WI38 (cell line): ENCODE data around the gene PWWP2B.
"Not testable (repeated sequence)": the region's sequence is repeated elsewhere in the genome, so short reads cannot be mapped to it uniquely, and the experiment has no call there.

Experiments used
- H3K4me3 ChIP-seq: 2 replicates; pipeline ENCODE4 v1.5.1; 2011; ENCODE audit warnings: low read depth, mild to moderate bottlenecking, control low read depth, low read length
- TF ChIP-seq, protein P1 (sequence below): IDR thresholded peaks from 2 replicates; pipeline ENCODE4 v1.5.1; 2012; ENCODE audit warnings: low read depth, mild to moderate bottlenecking, control low read depth, low read length

Gene PWWP2B

DNA sequence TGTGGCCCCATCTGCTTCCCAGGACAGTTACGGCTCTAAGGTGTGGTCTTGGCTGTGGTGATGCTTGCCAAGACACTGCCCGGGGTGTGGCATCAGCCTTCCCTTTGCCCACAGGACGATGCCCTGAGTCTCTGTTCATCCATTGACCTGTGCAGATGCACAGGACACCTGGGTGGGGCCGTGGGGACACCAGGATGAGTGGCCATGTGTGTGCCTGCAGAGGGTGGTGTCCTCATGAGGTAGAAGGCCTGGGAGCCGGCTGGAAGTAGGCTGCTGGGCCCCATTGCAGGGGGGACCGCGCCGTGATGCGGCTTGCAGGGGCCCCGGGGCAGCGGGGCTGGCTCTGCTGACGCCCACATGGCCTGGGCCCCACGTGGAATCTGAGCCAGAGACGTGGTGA, 22.4 kb upstream of the PWWP2B start:
- TF ChIP-seq, protein P1, sequence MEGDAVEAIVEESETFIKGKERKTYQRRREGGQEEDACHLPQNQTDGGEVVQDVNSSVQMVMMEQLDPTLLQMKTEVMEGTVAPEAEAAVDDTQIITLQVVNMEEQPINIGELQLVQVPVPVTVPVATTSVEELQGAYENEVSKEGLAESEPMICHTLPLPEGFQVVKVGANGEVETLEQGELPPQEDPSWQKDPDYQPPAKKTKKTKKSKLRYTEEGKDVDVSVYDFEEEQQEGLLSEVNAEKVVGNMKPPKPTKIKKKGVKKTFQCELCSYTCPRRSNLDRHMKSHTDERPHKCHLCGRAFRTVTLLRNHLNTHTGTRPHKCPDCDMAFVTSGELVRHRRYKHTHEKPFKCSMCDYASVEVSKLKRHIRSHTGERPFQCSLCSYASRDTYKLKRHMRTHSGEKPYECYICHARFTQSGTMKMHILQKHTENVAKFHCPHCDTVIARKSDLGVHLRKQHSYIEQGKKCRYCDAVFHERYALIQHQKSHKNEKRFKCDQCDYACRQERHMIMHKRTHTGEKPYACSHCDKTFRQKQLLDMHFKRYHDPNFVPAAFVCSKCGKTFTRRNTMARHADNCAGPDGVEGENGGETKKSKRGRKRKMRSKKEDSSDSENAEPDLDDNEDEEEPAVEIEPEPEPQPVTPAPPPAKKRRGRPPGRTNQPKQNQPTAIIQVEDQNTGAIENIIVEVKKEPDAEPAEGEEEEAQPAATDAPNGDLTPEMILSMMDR: no peak
- H3K4me3 ChIP-seq: no peak overlapping the region

DNA sequence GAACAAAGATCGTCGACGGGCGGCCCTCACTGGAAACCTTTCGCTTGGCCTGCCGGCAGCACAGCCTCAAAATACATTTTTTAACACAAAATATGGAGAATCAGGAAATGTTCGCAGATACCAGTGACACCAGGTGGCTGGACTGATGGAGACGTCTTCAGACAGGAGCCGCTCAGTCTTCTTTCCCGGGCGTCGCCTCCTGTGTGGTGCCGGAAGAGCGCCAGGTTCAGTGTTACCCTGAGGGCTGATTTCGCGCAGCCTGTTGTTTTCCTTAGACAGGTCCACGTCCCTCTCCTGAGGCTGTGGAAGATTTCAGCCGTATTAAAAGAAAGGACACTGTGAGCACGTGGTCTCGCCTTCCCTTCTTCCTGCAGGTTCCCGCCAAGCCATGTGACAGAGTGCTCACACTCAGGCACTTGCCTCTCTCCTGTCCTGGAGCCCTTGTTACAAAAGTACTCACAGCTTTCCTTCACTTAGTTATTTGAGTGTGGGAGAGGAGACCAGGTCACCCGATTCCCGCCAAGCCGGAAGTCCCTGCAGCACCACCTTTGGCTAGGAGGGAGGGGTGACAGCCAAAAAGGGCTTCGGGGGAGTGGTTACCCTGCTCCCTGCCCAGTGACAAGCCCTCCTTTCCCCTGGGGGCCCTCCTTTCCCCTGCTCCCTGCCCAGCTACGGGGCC, 21.7 kb upstream of the PWWP2B start:
- TF ChIP-seq, protein P1: no peak
- no peak overlapping the region for H3K4me3 ChIP-seq

DNA sequence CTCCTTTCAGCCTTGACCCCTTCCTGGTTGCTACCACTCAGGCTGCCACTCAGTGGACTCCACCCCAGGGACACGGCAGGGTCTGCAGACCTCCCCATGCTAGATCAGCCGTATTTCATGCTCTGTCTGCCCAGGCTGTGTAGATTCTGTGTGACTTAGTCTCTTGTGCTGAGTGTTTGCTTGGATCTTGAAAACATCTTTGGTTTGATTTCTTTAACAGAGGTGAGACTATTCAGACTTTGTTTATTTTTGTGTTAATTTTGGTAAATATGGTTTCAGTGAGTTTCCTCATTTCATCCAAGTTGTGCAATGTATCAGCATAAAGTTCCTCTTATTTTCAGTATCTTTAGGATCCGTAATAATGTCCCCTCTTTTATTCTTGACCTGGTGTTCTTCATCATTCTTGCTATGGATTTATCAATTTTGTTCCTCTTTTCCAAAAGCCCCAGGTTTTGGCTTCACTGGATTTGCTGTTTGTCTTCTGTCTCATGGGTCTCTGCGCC, 21.2 kb upstream of the PWWP2B start:
- TF ChIP-seq, protein P1: no peak
- H3K4me3 ChIP-seq: no peak overlapping the region

DNA sequence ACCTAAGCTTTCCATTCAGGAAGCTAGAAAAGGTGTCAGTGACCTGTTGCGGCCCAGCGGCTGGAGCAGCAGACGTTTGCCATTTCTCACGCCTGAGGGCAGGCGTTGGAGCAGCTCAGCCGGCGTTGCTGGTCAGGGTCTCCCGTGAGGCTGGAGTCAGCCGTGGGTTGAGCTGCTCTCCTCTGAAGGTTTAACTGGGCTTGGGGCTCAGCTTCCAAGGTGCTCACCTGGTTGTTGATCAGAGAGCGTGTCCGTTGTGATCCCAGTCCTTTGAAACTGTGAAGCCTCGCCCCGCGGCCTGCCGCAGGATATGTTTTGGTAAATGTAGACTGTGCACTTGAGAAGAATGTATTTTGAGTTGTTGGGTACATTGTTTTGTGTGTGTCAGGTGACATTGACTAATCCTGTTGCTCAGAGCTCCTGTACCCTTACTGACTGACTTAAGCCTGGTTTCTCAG, 20.6 kb upstream of the PWWP2B start:
- TF ChIP-seq, protein P1: no peak
- H3K4me3 ChIP-seq: no peak overlapping the region

DNA sequence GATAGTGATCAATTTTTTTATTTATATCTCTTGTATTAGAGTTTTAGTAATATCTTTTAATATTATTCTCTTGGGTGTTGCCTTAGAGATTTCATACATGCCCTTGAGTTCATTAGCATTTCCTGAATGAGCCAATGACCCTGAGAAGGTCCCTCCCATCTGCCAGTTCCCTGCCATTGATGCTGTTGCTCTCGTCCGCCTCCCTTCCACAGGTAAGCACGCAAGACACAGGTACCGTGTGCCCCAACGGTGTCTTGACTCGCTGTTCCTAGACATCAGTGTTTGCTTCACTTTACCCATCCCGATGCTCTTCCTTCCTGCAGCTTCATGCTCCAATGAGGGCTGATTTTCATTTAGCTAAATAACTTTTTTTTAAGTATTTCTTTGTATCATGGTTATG, 19.7 kb upstream of the PWWP2B start:
- TF ChIP-seq, protein P1: no peak
- no peak overlapping the region for H3K4me3 ChIP-seq

DNA sequence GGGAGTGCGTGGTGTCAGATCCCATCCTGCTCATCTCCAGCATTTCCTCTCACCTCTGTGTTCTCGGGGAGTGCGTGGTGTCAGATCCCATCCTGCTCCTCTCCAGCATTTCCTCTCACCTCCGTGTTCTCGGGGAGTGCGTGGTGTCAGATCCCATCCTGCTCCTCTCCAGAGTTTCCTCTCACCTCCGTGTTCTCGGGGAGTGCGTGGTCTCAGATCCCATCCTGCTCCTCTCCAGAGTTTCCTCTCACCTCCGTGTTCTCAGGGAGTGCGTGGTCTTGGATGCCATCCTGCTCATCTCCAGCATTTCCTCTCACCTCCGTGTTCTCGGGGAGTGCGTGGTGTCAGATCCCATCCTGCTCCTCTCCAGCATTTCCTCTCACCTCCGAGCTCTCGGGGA, 18.0 kb upstream of the PWWP2B start:
- not testable (repeated sequence) for H3K4me3 ChIP-seq

DNA sequence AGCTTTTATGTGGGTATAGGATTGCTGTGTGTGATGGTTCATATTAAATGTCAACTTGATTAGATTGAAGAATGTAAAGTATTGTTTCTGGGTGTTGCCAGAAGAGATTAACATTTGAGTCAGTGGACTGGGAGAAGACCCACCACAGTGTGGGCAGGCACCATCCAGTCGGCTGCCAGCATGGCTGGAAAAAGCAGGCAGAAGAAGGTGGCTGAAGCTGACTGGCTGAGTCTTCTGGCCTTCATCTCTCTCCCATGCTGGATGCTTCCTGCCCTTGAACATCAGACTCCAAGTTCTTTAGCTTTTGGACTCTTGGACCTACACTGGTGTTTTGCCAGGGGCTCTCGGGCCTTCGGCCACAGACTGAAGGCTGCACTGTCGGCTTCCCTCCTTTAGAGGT, 16.0 kb upstream of the PWWP2B start:
- H3K4me3 ChIP-seq: not testable (repeated sequence)

DNA sequence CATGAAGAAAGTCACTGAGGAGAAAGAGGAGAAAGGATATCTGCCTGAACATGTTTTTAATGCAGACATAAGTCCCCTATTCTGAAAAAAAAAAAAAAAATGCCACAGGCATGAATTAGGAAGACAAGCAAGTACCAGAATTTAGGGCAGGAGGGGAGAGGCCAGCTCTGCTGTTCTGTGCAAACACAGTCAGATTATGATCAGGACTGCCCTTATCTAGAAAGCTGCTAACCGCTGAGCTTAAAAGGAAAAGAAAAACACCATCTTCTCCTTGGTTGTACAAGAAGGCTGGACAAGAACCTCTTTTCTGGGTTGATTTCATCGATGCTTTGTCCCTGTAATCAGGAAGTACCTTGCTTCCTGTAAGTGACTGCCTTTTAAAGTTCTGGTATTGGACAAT, 15.3 kb upstream of the PWWP2B start:
- no peak overlapping the region for H3K4me3 ChIP-seq
- TF ChIP-seq, protein P1: no peak
